H9 (cell line): ENCODE results near the gene COX4I2. TPM values are rescaled to one million over a fixed set of nuclear protein-coding genes. Genes with fewer than 3 reads are reported as not detected.

Experiments used
- DNase-seq: peaks from one replicate; pipeline ENCODE4 v3.0.0-alpha.2; 2017
- H2AFZ ChIP-seq: one replicate; pipeline ENCODE4 v1.6.1; 2013; ENCODE audit warnings: mild to moderate bottlenecking, low read length, control low read depth, moderate library complexity
- H2AK5ac ChIP-seq: 2 replicates; pipeline ENCODE4 v1.6.1; 2013; ENCODE audit warnings: low read length, control low read depth, mixed read lengths; ENCODE audit not compliant: insufficient read length
- H2BK120ac ChIP-seq: one replicate; pipeline ENCODE4 v1.6.1; 2013; ENCODE audit warnings: low read depth, mild to moderate bottlenecking, low read length, control low read depth, inconsistent platforms; ENCODE audit not compliant: poor library complexity, severe bottlenecking
- H2BK12ac ChIP-seq: 2 replicates; pipeline ENCODE4 v1.6.1; 2013; ENCODE audit warnings: low read length, control low read depth, mixed read lengths, low read depth; ENCODE audit not compliant: insufficient read length
- H2BK15ac ChIP-seq: 2 replicates; pipeline ENCODE4 v1.6.1; 2013; ENCODE audit warnings: low read depth, low read length, control low read depth
- H2BK20ac ChIP-seq: one replicate; pipeline ENCODE4 v1.6.1; 2013; ENCODE audit warnings: low read depth, mild to moderate bottlenecking, low read length, control low read depth, inconsistent platforms; ENCODE audit not compliant: poor library complexity, severe bottlenecking
- H2BK5ac ChIP-seq: 2 replicates; pipeline ENCODE4 v1.6.1; 2013; ENCODE audit warnings: low read length, control low read depth, mixed read lengths; ENCODE audit not compliant: insufficient read length
- H3K14ac ChIP-seq: 2 replicates; pipeline ENCODE4 v1.6.1; 2013; ENCODE audit warnings: low read length, control low read depth; ENCODE audit not compliant: insufficient read depth
- H3K18ac ChIP-seq: 2 replicates; pipeline ENCODE4 v1.6.1; 2013; ENCODE audit warnings: low read depth, mild to moderate bottlenecking, mixed read lengths, low read length, control low read depth; ENCODE audit not compliant: insufficient read length
- H3K23ac ChIP-seq: 2 replicates; pipeline ENCODE4 v1.6.1; 2013; ENCODE audit warnings: low read length, control low read depth, mixed read lengths, low read depth; ENCODE audit not compliant: insufficient read length
- H3K23me2 ChIP-seq: 2 replicates; pipeline ENCODE4 v1.6.1; 2013; ENCODE audit warnings: low read depth, mild to moderate bottlenecking, mixed read lengths, low read length, control low read depth; ENCODE audit not compliant: insufficient read length, poor library complexity, severe bottlenecking
- H3K27ac ChIP-seq: 2 replicates; pipeline ENCODE4 v1.5.1; 2013; ENCODE audit warnings: low read length, control low read depth, mixed read lengths, low read depth; ENCODE audit not compliant: insufficient read length
- H3K27me3 ChIP-seq: 2 replicates; pipeline ENCODE4 v1.6.1; 2013; ENCODE audit warnings: low read length, control low read depth, inconsistent platforms; ENCODE audit not compliant: insufficient read depth
- H3K4ac ChIP-seq: 2 replicates; pipeline ENCODE4 v1.6.1; 2013; ENCODE audit warnings: low read depth, mild to moderate bottlenecking, control low read depth, inconsistent platforms, low read length, moderate library complexity
- H3K4me1 ChIP-seq: 2 replicates; pipeline ENCODE4 v1.6.1; 2013; ENCODE audit warnings: low read length, control low read depth, inconsistent platforms; ENCODE audit not compliant: insufficient read depth
- H3K4me2 ChIP-seq: 2 replicates; pipeline ENCODE4 v1.6.1; 2013; ENCODE audit warnings: low read length, control low read depth, mixed read lengths; ENCODE audit not compliant: insufficient read length, insufficient read depth
- H3K56ac ChIP-seq: 2 replicates; pipeline ENCODE4 v1.6.1; 2013; ENCODE audit warnings: low read depth, mild to moderate bottlenecking, mixed read lengths, low read length, control low read depth; ENCODE audit not compliant: insufficient read length
- H3K79me1 ChIP-seq: 2 replicates; pipeline ENCODE4 v1.6.1; 2013; ENCODE audit warnings: low read depth, mild to moderate bottlenecking, moderate library complexity, low read length, control low read depth, inconsistent platforms; ENCODE audit not compliant: insufficient read depth, poor library complexity, severe bottlenecking
- H3K79me2 ChIP-seq: 2 replicates; pipeline ENCODE4 v1.6.1; 2013; ENCODE audit warnings: low read length, control low read depth, inconsistent platforms; ENCODE audit not compliant: insufficient read depth
- H3K9ac ChIP-seq: 2 replicates; pipeline ENCODE4 v1.6.1; 2013; ENCODE audit warnings: low read length, control low read depth, mixed read lengths; ENCODE audit not compliant: insufficient read length; ENCODE audit errors: extremely low read depth
- H3K9me3 ChIP-seq: one replicate; pipeline ENCODE4 v1.6.1; 2013; ENCODE audit warnings: low read depth, low read length, inconsistent platforms; ENCODE audit not compliant: control insufficient read depth
- H3T11ph ChIP-seq: one replicate; pipeline ENCODE4 v1.6.1; 2013; ENCODE audit warnings: mild to moderate bottlenecking, low read length, control low read depth, inconsistent platforms
- H4K20me1 ChIP-seq: one replicate; pipeline ENCODE4 v1.6.1; 2013; ENCODE audit not compliant: control insufficient read depth, insufficient read length, insufficient read depth
- H4K5ac ChIP-seq: 2 replicates; pipeline ENCODE4 v1.6.1; 2013; ENCODE audit warnings: low read depth, mild to moderate bottlenecking, mixed read lengths, low read length, control low read depth; ENCODE audit not compliant: insufficient read length
- H4K8ac ChIP-seq: replicated peaks from 2 replicates; pipeline ENCODE4 v1.6.1; 2013; ENCODE audit warnings: low read length, control low read depth, mixed read lengths, low read depth; ENCODE audit not compliant: insufficient read length
- H4K91ac ChIP-seq: 2 replicates; pipeline ENCODE4 v1.6.1; 2013; ENCODE audit warnings: low read depth, mild to moderate bottlenecking, moderate library complexity, mixed read lengths, low read length, control low read depth; ENCODE audit not compliant: insufficient read length
- H3K27ac Mint-ChIP-seq, 3 experiments: 2 replicates in 2 of 3; 3 replicates in 1 of 3; pipeline ENCODE4 v1.8.0; 2020 to 2021; ENCODE audit warnings: mixed read lengths in 3 of 3, mild to moderate bottlenecking in 1 of 3, moderate library complexity in 1 of 3
- H3K27me3 Mint-ChIP-seq: 2 replicates; pipeline ENCODE4 v1.8.0; 2021; ENCODE audit warnings: low read depth, mild to moderate bottlenecking, moderate library complexity, mixed read lengths
- H3K36me3 Mint-ChIP-seq, 3 experiments: 2 replicates in 2 of 3; 3 replicates in 1 of 3; pipeline ENCODE4 v1.8.0; 2020 to 2021; ENCODE audit warnings: low read depth in 3 of 3, mixed read lengths in 3 of 3; ENCODE audit not compliant: insufficient read depth in 1 of 3
- H3K4me1 Mint-ChIP-seq, 2 experiments: 2 replicates each; pipeline ENCODE4 v1.8.0; 2020; ENCODE audit warnings: mixed read lengths in 2 of 2
- H3K4me3 Mint-ChIP-seq, 2 experiments: 2 replicates in 1 of 2; 3 replicates in 1 of 2; pipeline ENCODE4 v1.8.0; 2020 to 2021; ENCODE audit warnings: mild to moderate bottlenecking in 2 of 2, mixed read lengths in 2 of 2, moderate library complexity in 1 of 2
- H3K9me3 Mint-ChIP-seq, 2 experiments: 2 replicates in 1 of 2; 3 replicates in 1 of 2; pipeline ENCODE4 v1.8.0; 2020; ENCODE audit warnings: mild to moderate bottlenecking in 2 of 2, mixed read lengths in 2 of 2, moderate library complexity in 1 of 2
- CTCF ChIP-seq: fragments of 200-600 bp; sonication (generic); conservative IDR thresholded peaks from 3 replicates; pipeline ENCODE4 v1.8.0; 2021; ENCODE audit warnings: antibody characterized with exemption, mild to moderate bottlenecking
- WGBS: extraction: QIAGEN DNeasy Blood & Tissue Kit; methylation state at CpG from one replicate; pipeline ENCODE4 v1.1.7; 2013; ENCODE audit warnings: missing lambda C conversion rate, low lambda C conversion rate, mixed read lengths; ENCODE audit not compliant: insufficient read length; ENCODE audit errors: extremely low coverage; 5-methylcytosine and 5-hydroxymethylcytosine counted together
- total RNA-seq: library from RNA; stranded (reverse); gene quantifications from 2 replicates; pipeline ENCODE4 v1.2.1, GENCODE V29; 2021

COX4I2 gene
- total RNA-seq, 1 experiment from 2014 or later = not detected

- Mint-ChIP-seq H3K27me3 (no peaks in the 10 kb centered on the region), H3K9me3 (no peaks in the 10 kb centered on the region), H3K36me3 (peaks cover 3 to 44% (median 26%) of the 10 kb centered on the region in 3 experiments; a peak in 6 of 7 replicates), H3K4me1 (peaks cover 43 to 52% of the 10 kb centered on the region in 2 experiments), H3K4me3 (no peak overlapping the region), H3K27ac (peak overlapping the region in 2 of 3 experiments; percentile 5 to 35; a peak in 2 of 7 replicates)
- no peak overlapping the region for H3K9ac ChIP-seq
- no peaks in the 10 kb centered on the region for H3K79me2 ChIP-seq
- H2BK12ac ChIP-seq = no peak overlapping the region
- no peak overlapping the region for H3K14ac ChIP-seq
- H3T11ph ChIP-seq = no peak overlapping the region
- H3K23ac ChIP-seq = no peak overlapping the region
- no peak overlapping the region for H4K8ac ChIP-seq
- no peaks in the 10 kb centered on the region for H3K27me3 ChIP-seq
- no peak overlapping the region for H2BK20ac ChIP-seq
- no peak for DNase-seq
- no peak overlapping the region for H2BK5ac ChIP-seq
- H4K91ac ChIP-seq = no peak overlapping the region
- TF ChIP-seq CTCF = no peak
- H3K23me2 ChIP-seq = peaks cover 5% of the 10 kb centered on the region
- H3K4me1 ChIP-seq = no peaks in the 10 kb centered on the region
- no peak overlapping the region for H3K27ac ChIP-seq
- H3K18ac ChIP-seq = no peak overlapping the region
- H4K5ac ChIP-seq = no peak overlapping the region
- H2AK5ac ChIP-seq = no peak overlapping the region
- H2BK120ac ChIP-seq = no peak overlapping the region
- no peak overlapping the region for H3K56ac ChIP-seq
- no peak overlapping the region for H3K4ac ChIP-seq
- WGBS = no CpG with 5 or more reads among the region's 10 CpGs
- no peaks in the 10 kb centered on the region for H3K79me1 ChIP-seq
- H4K20me1 ChIP-seq = peaks cover 2% of the 10 kb centered on the region
- no peak overlapping the region for H2AFZ ChIP-seq
- H3K4me2 ChIP-seq = no peak overlapping the region
- no peak overlapping the region for H2BK15ac ChIP-seq
- H3K9me3 ChIP-seq = no peaks in the 10 kb centered on the region
Observed at GRCh38 chr20:31665753-31666152, 28.0 kb downstream of the COX4I2 start.
